HepG2 (cell line): ENCODE measurements around the gene TOMM6. TPM values are rescaled to one million over a fixed set of nuclear protein-coding genes. Genes with fewer than 3 reads are reported as not detected.

Source experiments
- CENPX ChIP-seq: sonication (generic); formaldehyde crosslinking; IDR thresholded peaks from 2 replicates; pipeline ENCODE4 v1.9.0; 2021; ENCODE audit warnings: mild to moderate bottlenecking, missing genetic modification reagents, moderate library complexity
- DR1 ChIP-seq: sonication (generic); formaldehyde crosslinking; IDR thresholded peaks from 2 replicates; pipeline ENCODE4 v1.8.0; 2021; ENCODE audit warnings: mild to moderate bottlenecking, missing genetic modification reagents, inconsistent platforms
- EEA1 ChIP-seq: sonication (generic); formaldehyde crosslinking; IDR thresholded peaks from 2 replicates; pipeline ENCODE4 v1.5.1; 2020; ENCODE audit warnings: mild to moderate bottlenecking, missing genetic modification reagents, borderline replicate concordance
- FOXO1 ChIP-seq: sonication (generic); formaldehyde crosslinking; IDR thresholded peaks from 2 replicates; pipeline ENCODE4 v1.4.0; 2020; ENCODE audit warnings: missing genetic modification reagents
- FOXP4 ChIP-seq: sonication (generic); formaldehyde crosslinking; IDR thresholded peaks from 2 replicates; pipeline ENCODE4 v1.4.0; 2020; ENCODE audit warnings: missing genetic modification reagents
- HIC2 ChIP-seq: sonication (generic); formaldehyde crosslinking; IDR thresholded peaks from 2 replicates; pipeline ENCODE4 v1.9.0; 2022; ENCODE audit warnings: low read depth, missing genetic modification reagents
- HNRNPL ChIP-seq: fragments of 200-400 bp; formaldehyde crosslinking; IDR thresholded peaks from 2 replicates; pipeline ENCODE4 v1.6.1; 2017; ENCODE audit warnings: mild to moderate bottlenecking, low read depth, low read length
- KDM5B ChIP-seq: sonication (generic); formaldehyde crosslinking; IDR thresholded peaks from 2 replicates; pipeline ENCODE4 v1.4.0; 2020; ENCODE audit warnings: missing genetic modification reagents, mild to moderate bottlenecking, borderline replicate concordance
- MED8 ChIP-seq: sonication (generic); formaldehyde crosslinking; IDR thresholded peaks from 2 replicates; pipeline ENCODE4 v1.8.1; 2023; ENCODE audit warnings: mild to moderate bottlenecking, missing genetic modification reagents; ENCODE audit not compliant: insufficient replicate concordance
- MEF2D ChIP-seq: sonication (generic); formaldehyde crosslinking; IDR thresholded peaks from 2 replicates; pipeline ENCODE4 v1.5.1; 2020; ENCODE audit warnings: mild to moderate bottlenecking, missing genetic modification reagents
- THAP7 ChIP-seq: sonication (generic); formaldehyde crosslinking; IDR thresholded peaks from 2 replicates; pipeline ENCODE4 v1.8.1; 2023; ENCODE audit warnings: mild to moderate bottlenecking, missing genetic modification reagents
- ZNF205 ChIP-seq: IDR thresholded peaks from 2 replicates; pipeline ENCODE4 v1.6.1; 2018; ENCODE audit warnings: missing biosample characterization, missing genetic modification reagents
- ZNF260 ChIP-seq: sonication (generic); formaldehyde crosslinking; IDR thresholded peaks from 2 replicates; pipeline ENCODE4 v1.4.0; 2020; ENCODE audit warnings: missing genetic modification reagents, low read depth, mild to moderate bottlenecking, borderline replicate concordance
- ZNF431 ChIP-seq: sonication (generic); formaldehyde crosslinking; IDR thresholded peaks from 2 replicates; pipeline ENCODE4 v1.9.0; 2022; ENCODE audit warnings: missing genetic modification reagents, low read depth, mild to moderate bottlenecking, borderline replicate concordance
- ZNF609 ChIP-seq: sonication (generic); formaldehyde crosslinking; IDR thresholded peaks from 2 replicates; pipeline ENCODE4 v1.4.0; 2020; ENCODE audit warnings: mild to moderate bottlenecking, missing genetic modification reagents, borderline replicate concordance
- ZNF615 ChIP-seq: sonication (generic); formaldehyde crosslinking; IDR thresholded peaks from 2 replicates; pipeline ENCODE4 v1.5.0; 2020; ENCODE audit warnings: mild to moderate bottlenecking, missing genetic modification reagents, borderline replicate concordance
- ZNF747 ChIP-seq: sonication (generic); formaldehyde crosslinking; IDR thresholded peaks from 2 replicates; pipeline ENCODE4 v1.8.1; 2023; ENCODE audit warnings: missing genetic modification reagents, mild to moderate bottlenecking, borderline replicate concordance
- ZSCAN12 ChIP-seq: sonication (generic); formaldehyde crosslinking; IDR thresholded peaks from 2 replicates; pipeline ENCODE4 v1.9.0; 2021; ENCODE audit warnings: mild to moderate bottlenecking, missing genetic modification reagents
- polyA plus RNA-seq, 8 experiments: library from polyadenylated mRNA; depleted of rRNA in 3 of 8; stranded (reverse) in 7 of 8; unstranded in 1 of 8; fragments of >200 nt; fragmentation: Illumina TruSeq in 4 of 8; extraction: Trizol in 4 of 8; gene quantifications; 2 replicates each; pipeline versions ENCODE4 v1.2.1 to v1.2.3, GENCODE V29; 2011 to 2016; ENCODE audit warnings: low read depth in 4 of 8, missing spikeins in 1 of 8, mixed read lengths in 1 of 8; ENCODE audit not compliant: insufficient read depth in 1 of 8
- total RNA-seq, 5 experiments: library from RNA; depleted of rRNA; stranded (reverse); fragments of >200 nt; fragmentation: Illumina TruSeq; extraction: Trizol; gene quantifications; 2 replicates each; pipeline ENCODE4 v1.2.3, GENCODE V29; 2016; ENCODE audit warnings: low read depth in 1 of 5

Gene TOMM6
- total and polyA plus RNA-seq, 2 of the 13 experiments (the other 11 are each of a cell fraction or from before 2014, with no cell fraction given): 320 to 321 TPM

- TF ChIP-seq FOXO1 (CRISPR knock-in tag) (peak; percentile 45), ZNF205 (CRISPR knock-in tag) (no peak; the same call in 1 of the 2 replicates), MEF2D (CRISPR knock-in tag) (0 out of 2 replicates have a peak, but pooled peaks have one; percentile 30), HNRNPL (peak; percentile 18; the same call in 1 of the 2 replicates), FOXP4 (CRISPR knock-in tag) (no peak), ZSCAN12 (no peak; the same call in 1 of the 2 replicates), HIC2 (CRISPR knock-in tag) (no peak), ZNF609 (CRISPR knock-in tag) (peak; percentile 29; the same call in 1 of the 2 replicates), ZNF260 (CRISPR knock-in tag) (0 out of 2 replicates have a peak, but pooled peaks have one; percentile 90), THAP7 (peak; percentile 1; the same call in 1 of the 2 replicates), MED8 (CRISPR knock-in tag) (peak; percentile 60), DR1 (CRISPR knock-in tag) (peak; percentile 44; the same call in 1 of the 2 replicates), EEA1 (CRISPR knock-in tag) (peak; percentile 76; the same call in 1 of the 2 replicates), ZNF615 (CRISPR knock-in tag) (no peak), KDM5B (CRISPR knock-in tag) (peak; percentile 69), ZNF747 (CRISPR knock-in tag) (no peak), ZNF431 (CRISPR knock-in tag) (peak; percentile 43; the same call in 1 of the 2 replicates), CENPX (CRISPR knock-in tag) (no peak)
These were observed 859 bp upstream of the TOMM6 start (continued) for GRCh38 chr6:41786451-41787218.
